H9 (cell line): Measurements from ENCODE around the gene MED13L. TPM values are rescaled to one million over a fixed set of nuclear protein-coding genes. Genes with fewer than 3 reads are reported as not detected.

Source experiments
- DNase-seq: peaks from one replicate; pipeline ENCODE4 v3.0.0-alpha.2; 2017
- H2AFZ ChIP-seq: one replicate; pipeline ENCODE4 v1.6.1; 2013; ENCODE audit warnings: mild to moderate bottlenecking, low read length, control low read depth, moderate library complexity
- H2AK5ac ChIP-seq: 2 replicates; pipeline ENCODE4 v1.6.1; 2013; ENCODE audit warnings: low read length, control low read depth, mixed read lengths; ENCODE audit not compliant: insufficient read length
- H2BK120ac ChIP-seq: one replicate; pipeline ENCODE4 v1.6.1; 2013; ENCODE audit warnings: low read depth, mild to moderate bottlenecking, low read length, control low read depth, inconsistent platforms; ENCODE audit not compliant: poor library complexity, severe bottlenecking
- H2BK12ac ChIP-seq: 2 replicates; pipeline ENCODE4 v1.6.1; 2013; ENCODE audit warnings: low read length, control low read depth, mixed read lengths, low read depth; ENCODE audit not compliant: insufficient read length
- H2BK15ac ChIP-seq: 2 replicates; pipeline ENCODE4 v1.6.1; 2013; ENCODE audit warnings: low read depth, low read length, control low read depth
- H2BK20ac ChIP-seq: one replicate; pipeline ENCODE4 v1.6.1; 2013; ENCODE audit warnings: low read depth, mild to moderate bottlenecking, low read length, control low read depth, inconsistent platforms; ENCODE audit not compliant: poor library complexity, severe bottlenecking
- H2BK5ac ChIP-seq: 2 replicates; pipeline ENCODE4 v1.6.1; 2013; ENCODE audit warnings: low read length, control low read depth, mixed read lengths; ENCODE audit not compliant: insufficient read length
- H3K14ac ChIP-seq: 2 replicates; pipeline ENCODE4 v1.6.1; 2013; ENCODE audit warnings: low read length, control low read depth; ENCODE audit not compliant: insufficient read depth
- H3K18ac ChIP-seq: 2 replicates; pipeline ENCODE4 v1.6.1; 2013; ENCODE audit warnings: low read depth, mild to moderate bottlenecking, mixed read lengths, low read length, control low read depth; ENCODE audit not compliant: insufficient read length
- H3K23ac ChIP-seq: 2 replicates; pipeline ENCODE4 v1.6.1; 2013; ENCODE audit warnings: low read length, control low read depth, mixed read lengths, low read depth; ENCODE audit not compliant: insufficient read length
- H3K23me2 ChIP-seq: 2 replicates; pipeline ENCODE4 v1.6.1; 2013; ENCODE audit warnings: low read depth, mild to moderate bottlenecking, mixed read lengths, low read length, control low read depth; ENCODE audit not compliant: insufficient read length, poor library complexity, severe bottlenecking
- H3K27ac ChIP-seq: 2 replicates; pipeline ENCODE4 v1.5.1; 2013; ENCODE audit warnings: low read length, control low read depth, mixed read lengths, low read depth; ENCODE audit not compliant: insufficient read length
- H3K27me3 ChIP-seq: 2 replicates; pipeline ENCODE4 v1.6.1; 2013; ENCODE audit warnings: low read length, control low read depth, inconsistent platforms; ENCODE audit not compliant: insufficient read depth
- H3K4ac ChIP-seq: 2 replicates; pipeline ENCODE4 v1.6.1; 2013; ENCODE audit warnings: low read depth, mild to moderate bottlenecking, control low read depth, inconsistent platforms, low read length, moderate library complexity
- H3K4me1 ChIP-seq: 2 replicates; pipeline ENCODE4 v1.6.1; 2013; ENCODE audit warnings: low read length, control low read depth, inconsistent platforms; ENCODE audit not compliant: insufficient read depth
- H3K4me2 ChIP-seq: 2 replicates; pipeline ENCODE4 v1.6.1; 2013; ENCODE audit warnings: low read length, control low read depth, mixed read lengths; ENCODE audit not compliant: insufficient read length, insufficient read depth
- H3K56ac ChIP-seq: 2 replicates; pipeline ENCODE4 v1.6.1; 2013; ENCODE audit warnings: low read depth, mild to moderate bottlenecking, mixed read lengths, low read length, control low read depth; ENCODE audit not compliant: insufficient read length
- H3K79me1 ChIP-seq: 2 replicates; pipeline ENCODE4 v1.6.1; 2013; ENCODE audit warnings: low read depth, mild to moderate bottlenecking, moderate library complexity, low read length, control low read depth, inconsistent platforms; ENCODE audit not compliant: insufficient read depth, poor library complexity, severe bottlenecking
- H3K79me2 ChIP-seq: 2 replicates; pipeline ENCODE4 v1.6.1; 2013; ENCODE audit warnings: low read length, control low read depth, inconsistent platforms; ENCODE audit not compliant: insufficient read depth
- H3K9ac ChIP-seq: 2 replicates; pipeline ENCODE4 v1.6.1; 2013; ENCODE audit warnings: low read length, control low read depth, mixed read lengths; ENCODE audit not compliant: insufficient read length; ENCODE audit errors: extremely low read depth
- H3K9me3 ChIP-seq: one replicate; pipeline ENCODE4 v1.6.1; 2013; ENCODE audit warnings: low read depth, low read length, inconsistent platforms; ENCODE audit not compliant: control insufficient read depth
- H3T11ph ChIP-seq: one replicate; pipeline ENCODE4 v1.6.1; 2013; ENCODE audit warnings: mild to moderate bottlenecking, low read length, control low read depth, inconsistent platforms
- H4K20me1 ChIP-seq: one replicate; pipeline ENCODE4 v1.6.1; 2013; ENCODE audit not compliant: control insufficient read depth, insufficient read length, insufficient read depth
- H4K5ac ChIP-seq: 2 replicates; pipeline ENCODE4 v1.6.1; 2013; ENCODE audit warnings: low read depth, mild to moderate bottlenecking, mixed read lengths, low read length, control low read depth; ENCODE audit not compliant: insufficient read length
- H4K8ac ChIP-seq: replicated peaks from 2 replicates; pipeline ENCODE4 v1.6.1; 2013; ENCODE audit warnings: low read length, control low read depth, mixed read lengths, low read depth; ENCODE audit not compliant: insufficient read length
- H4K91ac ChIP-seq: 2 replicates; pipeline ENCODE4 v1.6.1; 2013; ENCODE audit warnings: low read depth, mild to moderate bottlenecking, moderate library complexity, mixed read lengths, low read length, control low read depth; ENCODE audit not compliant: insufficient read length
- H3K27ac Mint-ChIP-seq, 3 experiments: 2 replicates in 2 of 3; 3 replicates in 1 of 3; pipeline ENCODE4 v1.8.0; 2020 to 2021; ENCODE audit warnings: mixed read lengths in 3 of 3, mild to moderate bottlenecking in 1 of 3, moderate library complexity in 1 of 3
- H3K27me3 Mint-ChIP-seq: 2 replicates; pipeline ENCODE4 v1.8.0; 2021; ENCODE audit warnings: low read depth, mild to moderate bottlenecking, moderate library complexity, mixed read lengths
- H3K36me3 Mint-ChIP-seq, 3 experiments: 2 replicates in 2 of 3; 3 replicates in 1 of 3; pipeline ENCODE4 v1.8.0; 2020 to 2021; ENCODE audit warnings: low read depth in 3 of 3, mixed read lengths in 3 of 3; ENCODE audit not compliant: insufficient read depth in 1 of 3
- H3K4me1 Mint-ChIP-seq, 2 experiments: 2 replicates each; pipeline ENCODE4 v1.8.0; 2020; ENCODE audit warnings: mixed read lengths in 2 of 2
- H3K4me3 Mint-ChIP-seq, 2 experiments: 2 replicates in 1 of 2; 3 replicates in 1 of 2; pipeline ENCODE4 v1.8.0; 2020 to 2021; ENCODE audit warnings: mild to moderate bottlenecking in 2 of 2, mixed read lengths in 2 of 2, moderate library complexity in 1 of 2
- H3K9me3 Mint-ChIP-seq, 2 experiments: 2 replicates in 1 of 2; 3 replicates in 1 of 2; pipeline ENCODE4 v1.8.0; 2020; ENCODE audit warnings: mild to moderate bottlenecking in 2 of 2, mixed read lengths in 2 of 2, moderate library complexity in 1 of 2
- CTCF ChIP-seq: fragments of 200-600 bp; sonication (generic); conservative IDR thresholded peaks from 3 replicates; pipeline ENCODE4 v1.8.0; 2021; ENCODE audit warnings: antibody characterized with exemption, mild to moderate bottlenecking
- WGBS: extraction: QIAGEN DNeasy Blood & Tissue Kit; methylation state at CpG from one replicate; pipeline ENCODE4 v1.1.7; 2013; ENCODE audit warnings: missing lambda C conversion rate, low lambda C conversion rate, mixed read lengths; ENCODE audit not compliant: insufficient read length; ENCODE audit errors: extremely low coverage; 5-methylcytosine and 5-hydroxymethylcytosine counted together
- total RNA-seq: library from RNA; stranded (reverse); gene quantifications from 2 replicates; pipeline ENCODE4 v1.2.1, GENCODE V29; 2021

Gene MED13L
- total RNA-seq, 1 experiment from 2014 or later = 52.4 TPM

GRCh38 chr12:115999582-115999981 lies 277.9 kb downstream of the MED13L start:
- DNase-seq = no peak
- no peak overlapping the region for H3K14ac ChIP-seq
- no peak overlapping the region for H4K5ac ChIP-seq
- Mint-ChIP-seq H3K36me3 (peaks cover 6 to 29% (median 23%) of the 10 kb centered on the region in 3 experiments; a peak in 6 of 7 replicates), H3K9me3 (no peaks in the 10 kb centered on the region), H3K4me1 (peaks cover 13% of the 10 kb centered on the region in 2 experiments), H3K4me3 (no peak overlapping the region), H3K27me3 (no peaks in the 10 kb centered on the region), H3K27ac (no peak overlapping the region)
- H3K4me1 ChIP-seq = no peaks in the 10 kb centered on the region
- H2AFZ ChIP-seq = no peak overlapping the region
- H3K79me1 ChIP-seq = no peaks in the 10 kb centered on the region
- no peaks in the 10 kb centered on the region for H4K20me1 ChIP-seq
- no CpG with 5 or more reads among the region's 2 CpGs for WGBS
- no peaks in the 10 kb centered on the region for H3K79me2 ChIP-seq
- no peak overlapping the region for H3K4me2 ChIP-seq
- no peak overlapping the region for H3K56ac ChIP-seq
- H3K18ac ChIP-seq = no peak overlapping the region
- no peak overlapping the region for H3K27ac ChIP-seq
- no peak overlapping the region for H2BK120ac ChIP-seq
- no peak overlapping the region for H4K91ac ChIP-seq
- H3K4ac ChIP-seq = no peak overlapping the region
- H3T11ph ChIP-seq = no peak overlapping the region
- H3K23ac ChIP-seq = no peak overlapping the region
- no peaks in the 10 kb centered on the region for H3K27me3 ChIP-seq
- H3K23me2 ChIP-seq = no peaks in the 10 kb centered on the region
- no peak for TF ChIP-seq CTCF
- H2AK5ac ChIP-seq = no peak overlapping the region
- H4K8ac ChIP-seq = no peak overlapping the region
- H3K9me3 ChIP-seq = no peaks in the 10 kb centered on the region
- H2BK12ac ChIP-seq = no peak overlapping the region
- H2BK5ac ChIP-seq = no peak overlapping the region
- H3K9ac ChIP-seq = no peak overlapping the region
- H2BK20ac ChIP-seq = no peak overlapping the region
- H2BK15ac ChIP-seq = no peak overlapping the region
